Prostate gland (tissue), 2 donors: ENCODE measurements around the gene ZNF599. TPM values are rescaled to one million over a fixed set of nuclear protein-coding genes. Genes with fewer than 3 reads are reported as not detected.

Experiments used
- DNase-seq: peaks from one replicate; pipeline ENCODE4 v3.0.0-alpha.2; 2019; ENCODE audit warnings: low spot score
- H3K27ac ChIP-seq, 2 donors: fragments of 200-600 bp; sonication (generic); 2 replicates each; pipeline ENCODE4 v1.5.1; 2017 to 2019
- H3K27me3 ChIP-seq: fragments of 200-600 bp; sonication (generic); replicated peaks from 2 replicates; pipeline ENCODE4 v1.5.1; 2019; ENCODE audit not compliant: insufficient read depth
- H3K36me3 ChIP-seq, 2 donors: fragments of 200-600 bp; sonication (generic); 1 replicate in 1 of 2; 2 replicates in 1 of 2; pipeline versions ENCODE4 v1.5.1 to v1.8.1; 2017 to 2019
- H3K4me1 ChIP-seq: fragments of 200-600 bp; sonication (generic); replicated peaks from 2 replicates; pipeline ENCODE4 v1.5.1; 2019
- H3K4me3 ChIP-seq, 2 donors: fragments of 200-600 bp; sonication (generic); 2 replicates each; pipeline ENCODE4 v1.5.1; 2017 to 2019
- H3K9me3 ChIP-seq: fragments of 200-600 bp; sonication (generic); 2 replicates; pipeline ENCODE4 v1.5.1; 2017
- POLR2A ChIP-seq: fragments of 450-650 bp; IDR thresholded peaks from one replicate; pipeline ENCODE4 v1.6.1; 2016; ENCODE audit warnings: antibody characterized with exemption, mild to moderate bottlenecking
- POLR2AphosphoS5 ChIP-seq: sonication (generic); formaldehyde crosslinking; IDR thresholded peaks from one replicate; pipeline ENCODE4 v1.6.1; 2017; ENCODE audit warnings: antibody characterized with exemption
- WGBS: methylation state at CpG from one replicate; pipeline ENCODE4 v1.1.5; 2018; 5-methylcytosine and 5-hydroxymethylcytosine counted together
- intact Hi-C: fragments of 100-400 bp; cut with DNase I; formaldehyde crosslinking; loops from one replicate; pipeline ENCODE4 v1.14.2; 2022
- total RNA-seq, 2 donors: library from RNA; depleted of rRNA; stranded (reverse); fragments of >200 nt; gene quantifications; one replicate each; pipeline ENCODE4 v1.1.0, GENCODE V29; 2016
- TF ChIP-seq, protein P1 (sequence below), 4 experiments: fragments of 200-600 bp in 2 of 4; fragments of 450-650 bp in 2 of 4; sonication (generic) in 2 of 4; IDR thresholded peaks; 1 replicate in 3 of 4; 2 replicates in 1 of 4; pipeline ENCODE4 v1.5.1; 2016 to 2019; ENCODE audit warnings: antibody characterized with exemption in 4 of 4, mild to moderate bottlenecking in 2 of 4, moderate library complexity in 2 of 4

ZNF599 gene
- total RNA-seq, 2 donors from 2014 or later: 14.8 to 19.3 TPM

DNA sequence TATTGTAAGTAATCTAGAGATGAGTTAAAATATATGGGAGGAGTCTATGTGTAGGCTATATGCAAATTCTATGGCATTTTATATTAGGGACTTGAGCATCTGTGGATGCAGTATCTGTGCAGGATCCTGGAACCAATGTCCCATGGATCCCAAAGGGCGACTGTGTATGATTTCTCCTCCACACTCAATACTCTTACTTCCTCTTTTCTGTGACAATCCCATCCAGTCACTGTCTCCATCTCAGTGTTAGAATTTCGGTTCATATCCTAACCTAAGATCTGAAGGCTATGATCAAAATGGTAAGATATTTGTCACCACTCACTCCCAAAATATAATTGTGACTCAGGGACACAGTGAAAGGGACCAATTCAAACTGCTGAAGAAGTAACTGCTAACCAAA lies 15.1 kb upstream of the ZNF599 start:
- H3K4me1 ChIP-seq: no peaks in the 10 kb centered on the region
- H3K9me3 ChIP-seq: no peaks in the 10 kb centered on the region
- H3K27me3 ChIP-seq: no peaks in the 10 kb centered on the region
- intact Hi-C loops: no loop called here
- H3K4me3 ChIP-seq: no peak overlapping the region
- H3K27ac ChIP-seq: no peak overlapping the region
- H3K36me3 ChIP-seq: no peaks in the 10 kb centered on the region
- WGBS: 75% methylated on average over 2 of the region's 2 CpGs
- no peak for TF ChIP-seq POLR2AphosphoS5
- TF ChIP-seq, protein P1, sequence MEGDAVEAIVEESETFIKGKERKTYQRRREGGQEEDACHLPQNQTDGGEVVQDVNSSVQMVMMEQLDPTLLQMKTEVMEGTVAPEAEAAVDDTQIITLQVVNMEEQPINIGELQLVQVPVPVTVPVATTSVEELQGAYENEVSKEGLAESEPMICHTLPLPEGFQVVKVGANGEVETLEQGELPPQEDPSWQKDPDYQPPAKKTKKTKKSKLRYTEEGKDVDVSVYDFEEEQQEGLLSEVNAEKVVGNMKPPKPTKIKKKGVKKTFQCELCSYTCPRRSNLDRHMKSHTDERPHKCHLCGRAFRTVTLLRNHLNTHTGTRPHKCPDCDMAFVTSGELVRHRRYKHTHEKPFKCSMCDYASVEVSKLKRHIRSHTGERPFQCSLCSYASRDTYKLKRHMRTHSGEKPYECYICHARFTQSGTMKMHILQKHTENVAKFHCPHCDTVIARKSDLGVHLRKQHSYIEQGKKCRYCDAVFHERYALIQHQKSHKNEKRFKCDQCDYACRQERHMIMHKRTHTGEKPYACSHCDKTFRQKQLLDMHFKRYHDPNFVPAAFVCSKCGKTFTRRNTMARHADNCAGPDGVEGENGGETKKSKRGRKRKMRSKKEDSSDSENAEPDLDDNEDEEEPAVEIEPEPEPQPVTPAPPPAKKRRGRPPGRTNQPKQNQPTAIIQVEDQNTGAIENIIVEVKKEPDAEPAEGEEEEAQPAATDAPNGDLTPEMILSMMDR (IDR thresholded peaks at IDR 0.05): no peak
- no peak for TF ChIP-seq POLR2A
- no peak for DNase-seq

DNA sequence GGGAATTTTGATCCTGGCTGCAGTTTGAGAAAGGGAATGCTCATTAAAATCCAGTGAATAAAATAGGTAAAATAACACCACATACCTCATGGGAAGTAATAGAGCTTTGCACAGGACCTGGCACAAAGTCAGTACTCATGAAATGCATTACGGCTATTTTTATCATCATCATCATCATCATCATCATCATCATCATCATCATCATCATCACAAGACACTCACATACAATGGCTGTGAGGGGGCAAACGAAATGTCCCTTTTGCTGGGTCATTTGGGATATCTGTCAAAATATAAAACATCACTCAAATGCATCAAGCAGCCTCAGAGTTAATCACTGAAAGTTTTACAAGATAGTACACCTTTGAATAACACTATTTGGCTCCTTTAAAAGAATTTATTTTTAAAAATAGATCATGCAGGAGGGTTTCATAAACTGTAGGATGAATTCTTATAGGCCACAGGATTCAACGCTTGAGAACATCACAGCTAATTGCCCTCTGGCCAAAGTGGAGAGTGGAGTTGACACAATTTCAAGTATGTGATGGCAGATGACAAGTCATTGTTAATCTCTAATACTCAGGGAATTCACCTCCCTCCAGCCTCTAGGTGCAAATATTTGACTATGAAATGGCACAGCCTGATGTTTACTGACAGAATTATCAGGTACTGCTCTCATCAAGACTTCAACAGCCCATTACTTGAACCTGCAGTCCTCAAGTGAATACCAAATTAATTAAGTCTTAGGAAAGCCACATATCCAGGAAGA lies 14.2 kb upstream of the ZNF599 start:
- no peak overlapping the region for H3K4me3 ChIP-seq
- TF ChIP-seq POLR2A (no peak), POLR2AphosphoS5 (no peak)
- TF ChIP-seq, protein P1 (IDR thresholded peaks at IDR 0.05): no peak
- no peaks in the 10 kb centered on the region for H3K4me1 ChIP-seq
- DNase-seq: no peak
- 63% methylated on average over 3 of the region's 3 CpGs for WGBS
- H3K9me3 ChIP-seq: no peaks in the 10 kb centered on the region
- H3K36me3 ChIP-seq: no peaks in the 10 kb centered on the region
- H3K27me3 ChIP-seq: no peaks in the 10 kb centered on the region
- no peak overlapping the region for H3K27ac ChIP-seq
- intact Hi-C loops: no loop called here

DNA sequence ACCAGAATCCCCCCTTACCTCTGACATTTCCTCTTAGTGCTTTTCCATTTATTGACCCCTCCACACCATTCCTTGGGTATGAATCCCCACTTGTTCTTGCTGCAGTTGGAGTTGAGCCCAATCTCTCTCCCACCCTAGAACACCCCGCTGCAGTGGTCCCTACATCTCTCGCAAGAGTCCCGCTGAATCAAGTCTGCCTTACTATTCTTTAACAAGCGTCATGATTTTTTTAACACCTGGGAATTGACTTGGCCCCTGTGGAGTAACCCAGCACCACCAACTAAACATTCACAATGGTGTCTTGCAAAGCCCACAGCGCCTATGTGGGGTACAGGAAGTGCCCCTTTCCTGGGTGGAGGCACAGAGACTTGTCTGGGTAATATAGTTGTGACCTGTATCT lies 13.2 kb upstream of the ZNF599 start:
- TF ChIP-seq, protein P1 (IDR thresholded peaks at IDR 0.05): no peak
- TF ChIP-seq POLR2A: no peak
- no peak for TF ChIP-seq POLR2AphosphoS5
- DNase-seq: no peak
- Histone ChIP-seq H3K4me3 (no peak overlapping the region), H3K9me3 (no peaks in the 10 kb centered on the region), H3K27me3 (no peaks in the 10 kb centered on the region), H3K36me3 (no peaks in the 10 kb centered on the region), H3K27ac (no peak overlapping the region), H3K4me1 (no peaks in the 10 kb centered on the region)
- 77% methylated on average over 5 of the region's 5 CpGs for WGBS
- intact Hi-C loops: no loop called here

DNA sequence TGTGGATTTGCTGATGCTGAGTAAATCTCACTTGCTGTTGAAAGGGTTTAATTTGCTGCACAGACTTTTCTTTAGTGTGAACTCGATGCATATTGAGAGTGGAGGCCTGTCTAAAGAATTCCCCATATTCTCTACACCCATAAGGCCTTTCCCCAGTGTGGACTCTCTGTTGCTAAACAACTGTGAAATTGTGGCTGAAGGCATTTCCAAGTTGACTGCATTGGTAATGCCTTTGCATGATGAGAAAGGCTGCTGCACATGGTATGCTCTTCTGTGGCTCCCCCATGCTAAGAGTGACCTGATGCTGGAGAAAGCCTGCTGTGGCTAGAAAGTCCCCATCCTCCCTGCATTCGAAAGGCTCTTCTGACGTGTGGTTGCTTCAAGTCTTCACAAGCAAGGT lies 6.6 kb upstream of the ZNF599 start:
- no peak for DNase-seq
- Histone ChIP-seq H3K27ac (no peak overlapping the region), H3K4me3 (no peak overlapping the region), H3K36me3 (no peaks in the 10 kb centered on the region), H3K9me3 (no peaks in the 10 kb centered on the region), H3K27me3 (no peaks in the 10 kb centered on the region), H3K4me1 (no peaks in the 10 kb centered on the region)
- TF ChIP-seq POLR2AphosphoS5: no peak
- no peak for TF ChIP-seq POLR2A
- TF ChIP-seq, protein P1 (IDR thresholded peaks at IDR 0.05): no peak
- intact Hi-C loops: no loop called here
- WGBS: 80% methylated on average over 3 of the region's 3 CpGs

DNA sequence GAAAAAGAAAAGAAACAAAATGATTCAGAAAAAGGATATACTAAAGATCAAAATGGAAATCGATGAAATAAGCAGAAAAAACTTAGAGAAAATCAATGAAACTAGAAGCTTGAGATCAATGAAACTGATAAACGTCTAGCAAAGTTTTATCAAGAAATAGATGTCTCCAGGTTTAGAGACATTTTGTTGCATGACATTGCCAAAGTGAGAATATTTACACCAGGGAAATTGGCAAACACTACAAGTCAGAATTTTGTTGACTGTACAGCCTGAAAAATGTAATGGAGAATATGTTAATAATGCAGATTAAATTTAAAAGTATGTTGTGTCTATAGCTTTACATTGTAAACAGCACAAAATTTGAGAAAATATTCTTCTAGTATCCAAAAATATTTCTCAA lies 5.3 kb upstream of the ZNF599 start:
- 76% methylated on average over 2 of the region's 2 CpGs for WGBS
- no peaks in the 10 kb centered on the region for H3K36me3 ChIP-seq
- intact Hi-C loops: no loop called here
- no peak overlapping the region for H3K4me3 ChIP-seq
- DNase-seq: no peak
- no peak overlapping the region for H3K27ac ChIP-seq
- TF ChIP-seq POLR2AphosphoS5 (no peak), POLR2A (no peak)
- TF ChIP-seq, protein P1 (IDR thresholded peaks at IDR 0.05): no peak
- no peaks in the 10 kb centered on the region for H3K9me3 ChIP-seq
- no peaks in the 10 kb centered on the region for H3K4me1 ChIP-seq
- no peaks in the 10 kb centered on the region for H3K27me3 ChIP-seq
